Transverse colon (tissue), 4 donors: ENCODE results near the gene DELE1. TPM values are rescaled to one million over a fixed set of nuclear protein-coding genes. Genes with fewer than 3 reads are reported as not detected.

Experiments
- DNase-seq: peaks from one replicate; pipeline ENCODE4 v3.0.0-alpha.2; 2019
- H3K27ac ChIP-seq, 4 donors: fragments of 200-600 bp; sonication (generic); 2 replicates each; pipeline ENCODE4 v1.5.1; 2016 to 2018; ENCODE audit warnings: inconsistent platforms in 4 of 4
- H3K27me3 ChIP-seq: fragments of 200-600 bp; sonication (generic); 2 replicates; pipeline ENCODE4 v1.5.1; 2017; ENCODE audit warnings: inconsistent platforms
- H3K36me3 ChIP-seq, 4 donors: fragments of 200-600 bp; sonication (generic); 2 replicates each; pipeline ENCODE4 v1.5.1; 2017 to 2019; ENCODE audit warnings: inconsistent platforms in 4 of 4
- H3K4me1 ChIP-seq, 4 donors: fragments of 200-600 bp; sonication (generic); 2 replicates each; pipeline ENCODE4 v1.5.1; 2017 to 2020; ENCODE audit warnings: inconsistent platforms in 4 of 4
- H3K4me3 ChIP-seq, 4 donors: fragments of 200-600 bp; sonication (generic); 1 replicate in 1 of 4; 2 replicates in 3 of 4; pipeline versions ENCODE4 v1.5.1 to v1.6.1; 2017 to 2019; ENCODE audit warnings: inconsistent platforms in 4 of 4
- H3K9me3 ChIP-seq, 2 donors: fragments of 200-600 bp; sonication (generic); 2 replicates each; pipeline ENCODE4 v1.5.1; 2017 to 2019; ENCODE audit warnings: inconsistent platforms in 2 of 2
- CTCF ChIP-seq, 5 experiments: fragments of 200-600 bp in 3 of 5; fragments of 450-650 bp in 2 of 5; sonication (generic) in 3 of 5; IDR thresholded peaks; 1 replicate in 2 of 5; 2 replicates in 3 of 5; pipeline ENCODE4 v1.5.1; 2016 to 2017; ENCODE audit warnings: antibody characterized with exemption in 5 of 5, inconsistent platforms in 3 of 5, mild to moderate bottlenecking in 2 of 5, moderate library complexity in 1 of 5
- EP300 ChIP-seq: sonication (generic); formaldehyde crosslinking; IDR thresholded peaks from one replicate; pipeline ENCODE4 v1.6.1; 2017; ENCODE audit warnings: antibody characterized with exemption, low read depth
- POLR2A ChIP-seq: fragments of 450-650 bp; IDR thresholded peaks from one replicate; pipeline ENCODE4 v1.6.1; 2016; ENCODE audit warnings: antibody characterized with exemption, mild to moderate bottlenecking, moderate library complexity
- POLR2AphosphoS5 ChIP-seq, 3 donors: sonication (generic); formaldehyde crosslinking; IDR thresholded peaks; one replicate each; pipeline ENCODE4 v1.6.1; 2016; ENCODE audit warnings: antibody characterized with exemption in 3 of 3
- WGBS, 2 donors: methylation state at CpG; one replicate each; pipeline ENCODE4 v1.1.5; 2018; ENCODE audit warnings: low coverage in 1 of 2; 5-methylcytosine and 5-hydroxymethylcytosine counted together
- in situ Hi-C, 4 donors: fragments of 200-750 bp; cut with MboI; loops; one replicate each; pipeline versions ENCODE4 v1.15.0 to v1.15.1; 2017; ENCODE audit warnings: low sequenced_read_pairs in 3 of 4, low pct_ligation_motif_present in 1 of 4, low pct_unique_long_range_greater_than_20kb in 1 of 4
- intact Hi-C: fragments of 100-400 bp; cut with DNase I; formaldehyde crosslinking; loops from one replicate; pipeline ENCODE4 v1.15.1; 2023; ENCODE audit warnings: low total_unique reads
- total RNA-seq, 4 donors: library from RNA; depleted of rRNA; stranded (reverse); fragments of >200 nt; gene quantifications; one replicate each; pipeline ENCODE4 v1.1.0, GENCODE V29; 2016

The DELE1 gene
- total RNA-seq, 4 donors from 2014 or later = 92.6 to 270 (median 126) TPM

GRCh38 chr5:141914797-141915196 lies 8.9 kb upstream of the DELE1 start:
- Histone ChIP-seq H3K9me3 (no peaks in the 10 kb centered on the region), H3K4me3 (no peak overlapping the region), H3K4me1 (peaks cover 8 to 47% (median 24%) of the 10 kb centered on the region in 4 donors), H3K27me3 (peaks cover 9% of the 10 kb centered on the region), H3K36me3 (no peaks in the 10 kb centered on the region), H3K27ac (no peak overlapping the region)
- intact Hi-C loops (no loop called here), in situ Hi-C loops (no loop called here)
- TF ChIP-seq POLR2A = no peak
- TF ChIP-seq CTCF (IDR thresholded peaks at IDR 0.05) = no peak
- no peak for DNase-seq
- WGBS, 2 donors = 95 to 96% methylated on average over 3 of the region's 3 CpGs

- no peak for TF ChIP-seq POLR2AphosphoS5 (IDR thresholded peaks at IDR 0.05)
- TF ChIP-seq POLR2A = no peak
- no peak for TF ChIP-seq EP300
- no peak for TF ChIP-seq CTCF (IDR thresholded peaks at IDR 0.05)
- Histone ChIP-seq H3K36me3 (no peaks in the 10 kb centered on the region), H3K9me3 (no peaks in the 10 kb centered on the region), H3K27ac (no peak overlapping the region), H3K27me3 (peaks cover 9% of the 10 kb centered on the region), H3K4me1 (peaks cover 8 to 50% (median 24%) of the 10 kb centered on the region in 4 donors), H3K4me3 (no peak overlapping the region)
- 67 to 70% methylated on average over 1 to 6 of the region's 6 CpGs for WGBS, 2 donors
- DNase-seq = peak; percentile 27
- in situ Hi-C loops (no loop called here), intact Hi-C loops (no loop called here)
Observed at GRCh38 chr5:141915881-141916336, 7.8 kb upstream of the DELE1 start.

- Histone ChIP-seq H3K4me1 (peaks cover 8 to 50% (median 24%) of the 10 kb centered on the region in 4 donors), H3K4me3 (no peak overlapping the region), H3K36me3 (no peaks in the 10 kb centered on the region), H3K27me3 (peaks cover 9% of the 10 kb centered on the region), H3K27ac (no peak overlapping the region), H3K9me3 (no peaks in the 10 kb centered on the region)
- no peak for DNase-seq
- 55 to 88% methylated on average over 1 to 2 of the region's 2 CpGs for WGBS, 2 donors
- TF ChIP-seq EP300 = no peak
- TF ChIP-seq POLR2AphosphoS5 (IDR thresholded peaks at IDR 0.05) = no peak
- no peak for TF ChIP-seq POLR2A
- in situ Hi-C loops = no loop called here
- intact Hi-C loops = no loop called here
Observed at GRCh38 chr5:141916522-141916921, 7.1 kb upstream of the DELE1 start.

- DNase-seq = no peak
- Histone ChIP-seq H3K36me3 (no peaks in the 10 kb centered on the region), H3K9me3 (no peaks in the 10 kb centered on the region), H3K27ac (peak overlapping the region in 3 of 4 donors; percentile 30 to 56 (median 54)), H3K4me1 (peaks cover 8 to 53% (median 26%) of the 10 kb centered on the region in 4 donors), H3K27me3 (peaks cover 7% of the 10 kb centered on the region), H3K4me3 (no peak overlapping the region)
- TF ChIP-seq EP300 (no peak), POLR2AphosphoS5 (IDR thresholded peaks at IDR 0.05) (no peak), CTCF (IDR thresholded peaks at IDR 0.05) (no peak)
- in situ Hi-C loops = no loop called here
- 52 to 58% methylated on average over 5 of the region's 5 CpGs for WGBS, 2 donors
- intact Hi-C loops = no loop called here
Observed at GRCh38 chr5:141917760-141918159, 5.9 kb upstream of the DELE1 start.
